GM11168 (cell line): Measurements from ENCODE around the gene ZFHX2.

Experiments
- in situ Hi-C: fragments of 300-500 bp; cut with MboI; formaldehyde crosslinking; loops from one replicate; pipeline ENCODE4 v1.12.0; 2022; ENCODE audit warnings: low sequenced_read_pairs; ENCODE audit not compliant: unreplicated experiment

Gene ZFHX2

GRCh38 chr14:23525611-23526010, 26.0 kb downstream of the ZFHX2 start:
- in situ Hi-C loops = no loop called here

GRCh38 chr14:23524954-23525353, 26.6 kb downstream of the ZFHX2 start:
- in situ Hi-C loops = no loop called here

GRCh38 chr14:23523229-23524016, 28.1 kb downstream of the ZFHX2 start:
- in situ Hi-C loops = no loop called here

GRCh38 chr14:23522643-23523198, 28.8 kb downstream of the ZFHX2 start:
- in situ Hi-C loops = no loop called here

- in situ Hi-C loops = no loop called here
These were observed 29.6 kb downstream of the ZFHX2 start for GRCh38 chr14:23521785-23522640.

- in situ Hi-C loops = no loop called here
These were observed 30.5 kb downstream of the ZFHX2 start for GRCh38 chr14:23520899-23521533.

- in situ Hi-C loops = no loop called here
These were observed 32.9 kb downstream of the ZFHX2 start for GRCh38 chr14:23518709-23519108.

- in situ Hi-C loops = no loop called here
These were observed 33.8 kb downstream of the ZFHX2 start for GRCh38 chr14:23517650-23518326.

- in situ Hi-C loops = no loop called here
These were observed 37.0 kb downstream of the ZFHX2 start for GRCh38 chr14:23514644-23514957.

- in situ Hi-C loops = no loop called here
These were observed 37.5 kb downstream of the ZFHX2 start for GRCh38 chr14:23513818-23514643.

- in situ Hi-C loops = no loop called here
These were observed 38.4 kb downstream of the ZFHX2 start for GRCh38 chr14:23513005-23513817.

GRCh38 chr14:23512156-23512555, 39.4 kb downstream of the ZFHX2 start:
- in situ Hi-C loops = no loop called here

- in situ Hi-C loops = no loop called here
These were observed 57.3 kb downstream of the ZFHX2 start for GRCh38 chr14:23494223-23494622.

- in situ Hi-C loops = no loop called here
These were observed 58.8 kb downstream of the ZFHX2 start for GRCh38 chr14:23492618-23493272.

- in situ Hi-C loops = loop anchor here (5.0 kb wide), 1 partner anchor 70 kb away; the partner anchor contains the start of gene THTPA
These were observed 64.3 kb downstream of the ZFHX2 start for GRCh38 chr14:23487216-23487615.

- in situ Hi-C loops = loop anchor here (5.0 kb wide), 1 partner anchor 71 kb away; the partner anchor contains the start of gene THTPA
These were observed 65.5 kb downstream of the ZFHX2 start for GRCh38 chr14:23486036-23486435.

- in situ Hi-C loops = loop anchor here (5.0 kb wide), 1 partner anchor 72 kb away; the partner anchor contains the start of gene THTPA
These were observed 66.2 kb downstream of the ZFHX2 start for GRCh38 chr14:23485326-23485725.
